ENCODE data around the gene SLC35D1. TPM values are rescaled to one million over a fixed set of nuclear protein-coding genes. Genes with fewer than 3 reads are reported as not detected.
"Not testable (repeated sequence)": the region's sequence is repeated elsewhere in the genome, so short reads cannot be mapped to it uniquely, and the experiment has no call there.

Gene SLC35D1
- total RNA-seq, 1 donor from 2014 or later: 15.5 TPM

DNA sequence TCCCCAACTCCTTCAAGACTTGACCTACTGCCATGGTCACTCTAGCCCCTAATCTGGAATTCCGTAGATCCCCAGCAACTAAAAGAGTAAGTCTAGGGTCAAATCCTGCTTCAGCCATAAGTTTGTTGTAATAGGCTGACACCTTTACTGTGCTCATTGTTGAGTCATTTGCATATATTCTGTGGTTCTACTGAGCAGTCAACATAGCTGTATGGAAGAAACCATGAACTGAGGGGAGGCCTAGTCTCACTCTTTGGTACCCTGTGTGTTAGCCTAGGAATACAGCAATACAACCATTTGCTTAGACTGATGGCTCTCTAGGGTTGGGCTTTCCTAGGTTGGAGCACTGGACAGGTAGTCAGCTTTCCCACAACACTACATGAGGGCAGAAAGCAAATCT lies 23.6 kb upstream of the SLC35D1 start:
- DNase-seq (ENCODE audit: low spot score in 2 of 2, unreplicated experiment in 2 of 2): no peak
- H3K4me1 Mint-ChIP-seq: no peaks in the 10 kb centered on the region
- no peak overlapping the region for H3K27ac Mint-ChIP-seq
- no peaks in the 10 kb centered on the region for H3K36me3 Mint-ChIP-seq
- peaks cover 7% of the 10 kb centered on the region for H3K9me3 Mint-ChIP-seq
- H3K27me3 Mint-ChIP-seq (ENCODE audit: low read depth): peaks cover 5% of the 10 kb centered on the region
- H3K4me3 Mint-ChIP-seq: no peak overlapping the region
- TF ChIP-seq, protein P1, sequence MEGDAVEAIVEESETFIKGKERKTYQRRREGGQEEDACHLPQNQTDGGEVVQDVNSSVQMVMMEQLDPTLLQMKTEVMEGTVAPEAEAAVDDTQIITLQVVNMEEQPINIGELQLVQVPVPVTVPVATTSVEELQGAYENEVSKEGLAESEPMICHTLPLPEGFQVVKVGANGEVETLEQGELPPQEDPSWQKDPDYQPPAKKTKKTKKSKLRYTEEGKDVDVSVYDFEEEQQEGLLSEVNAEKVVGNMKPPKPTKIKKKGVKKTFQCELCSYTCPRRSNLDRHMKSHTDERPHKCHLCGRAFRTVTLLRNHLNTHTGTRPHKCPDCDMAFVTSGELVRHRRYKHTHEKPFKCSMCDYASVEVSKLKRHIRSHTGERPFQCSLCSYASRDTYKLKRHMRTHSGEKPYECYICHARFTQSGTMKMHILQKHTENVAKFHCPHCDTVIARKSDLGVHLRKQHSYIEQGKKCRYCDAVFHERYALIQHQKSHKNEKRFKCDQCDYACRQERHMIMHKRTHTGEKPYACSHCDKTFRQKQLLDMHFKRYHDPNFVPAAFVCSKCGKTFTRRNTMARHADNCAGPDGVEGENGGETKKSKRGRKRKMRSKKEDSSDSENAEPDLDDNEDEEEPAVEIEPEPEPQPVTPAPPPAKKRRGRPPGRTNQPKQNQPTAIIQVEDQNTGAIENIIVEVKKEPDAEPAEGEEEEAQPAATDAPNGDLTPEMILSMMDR (IDR thresholded peaks at IDR 0.05; ENCODE audit: unreplicated experiment): no peak

DNA sequence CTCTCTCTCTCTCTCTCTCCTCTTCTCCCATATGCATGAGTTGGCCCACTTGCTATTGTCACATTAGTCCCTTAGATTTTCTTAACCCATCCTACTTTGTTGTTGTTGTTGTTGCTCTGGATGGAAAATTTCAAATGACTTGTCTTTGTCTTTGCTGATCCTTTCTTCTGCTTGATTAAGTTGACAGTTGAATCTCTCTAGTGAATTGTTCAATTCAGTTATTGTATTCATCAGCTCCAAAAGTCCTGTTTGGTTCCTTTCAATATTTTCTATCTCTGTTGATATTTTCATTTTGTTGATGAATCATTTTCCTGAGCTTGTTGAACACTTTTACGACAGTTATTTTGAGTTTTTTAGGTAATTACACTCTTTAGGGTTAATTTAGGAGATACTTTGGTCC lies 18.8 kb upstream of the SLC35D1 start:
- Mint-ChIP-seq H3K4me1 (no peaks in the 10 kb centered on the region), H3K27ac (no peak overlapping the region), H3K36me3 (peaks cover 3% of the 10 kb centered on the region), H3K9me3 (peaks cover 18% of the 10 kb centered on the region), H3K27me3 (ENCODE audit: low read depth) (peaks cover 6% of the 10 kb centered on the region), H3K4me3 (no peak overlapping the region)
- no peak for DNase-seq (ENCODE audit: low spot score in 2 of 2, unreplicated experiment in 2 of 2)
- TF ChIP-seq, protein P1 (IDR thresholded peaks at IDR 0.05; ENCODE audit: unreplicated experiment): no peak

DNA sequence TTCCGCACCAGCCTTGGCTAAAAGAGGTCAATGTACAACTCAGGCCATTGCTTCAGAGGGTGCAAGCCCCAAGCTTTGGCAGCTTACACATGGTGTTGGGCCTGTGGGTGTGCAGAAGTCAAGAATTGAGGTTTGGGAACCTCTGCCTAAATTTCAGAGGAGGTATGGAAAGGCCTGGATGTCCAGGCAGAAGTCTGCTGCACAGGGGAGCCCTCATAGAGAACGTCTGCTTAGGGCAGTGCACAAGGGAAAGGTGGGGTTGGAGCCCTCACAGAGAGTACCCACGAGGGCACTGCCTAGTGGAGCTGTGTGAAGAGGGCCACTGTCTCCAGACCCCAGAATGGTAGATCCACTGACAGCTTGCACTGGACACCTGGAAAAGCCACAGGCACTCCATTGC lies 13.7 kb upstream of the SLC35D1 start:
- H3K4me3 Mint-ChIP-seq; H3K27ac Mint-ChIP-seq; H3K36me3 Mint-ChIP-seq; DNase-seq (ENCODE audit: low spot score in 2 of 2, unreplicated experiment in 2 of 2); H3K4me1 Mint-ChIP-seq; H3K27me3 Mint-ChIP-seq (ENCODE audit: low read depth): not testable (repeated sequence)
- H3K9me3 Mint-ChIP-seq: peaks cover 23% of the 10 kb centered on the region

DNA sequence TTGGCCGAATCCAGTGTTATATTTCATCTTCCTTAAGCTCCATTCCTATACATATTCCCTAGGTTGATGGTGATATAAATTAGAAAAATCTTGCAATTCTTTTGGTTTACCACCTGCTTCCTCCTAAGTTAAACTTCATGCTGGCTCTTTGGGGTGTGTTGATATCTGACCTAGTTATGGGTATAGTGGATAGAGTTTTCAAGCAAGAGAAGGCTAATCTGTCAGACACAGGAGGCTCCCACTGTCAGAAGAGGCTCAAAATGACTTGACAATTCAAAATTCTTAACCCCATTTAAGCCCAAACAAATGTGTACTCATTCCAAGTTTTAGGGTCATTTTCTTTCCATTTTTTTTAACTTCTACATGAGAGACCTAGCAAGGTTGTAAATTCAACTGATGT lies 8.5 kb upstream of the SLC35D1 start:
- Mint-ChIP-seq H3K4me1 (no peaks in the 10 kb centered on the region), H3K9me3 (peaks cover 8% of the 10 kb centered on the region), H3K27me3 (ENCODE audit: low read depth) (peaks cover 2% of the 10 kb centered on the region), H3K36me3 (peaks cover 3% of the 10 kb centered on the region), H3K27ac (no peak overlapping the region), H3K4me3 (no peak overlapping the region)
- TF ChIP-seq, protein P1 (IDR thresholded peaks at IDR 0.05; ENCODE audit: unreplicated experiment): no peak
- DNase-seq (ENCODE audit: low spot score in 2 of 2, unreplicated experiment in 2 of 2): no peak

DNA sequence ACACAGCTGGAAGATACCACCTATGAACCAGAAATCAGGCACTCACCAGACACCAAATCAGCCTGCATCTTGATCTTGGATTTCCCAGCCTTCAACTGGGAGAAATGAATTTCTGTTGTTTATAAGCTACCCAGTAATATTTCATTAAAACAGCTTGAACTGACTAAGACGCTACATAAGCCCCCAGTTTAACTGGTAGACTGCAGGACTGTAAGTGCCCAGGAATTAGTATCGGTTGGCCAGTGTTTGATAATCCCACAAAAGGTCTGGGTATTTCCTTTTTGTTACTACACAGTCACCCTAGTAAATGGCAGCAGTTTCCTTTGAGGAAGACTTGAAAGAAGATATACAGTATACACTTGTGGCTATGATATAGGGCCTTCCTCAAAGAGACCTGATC lies 7.3 kb upstream of the SLC35D1 start:
- Mint-ChIP-seq H3K27ac (no peak overlapping the region), H3K4me1 (no peaks in the 10 kb centered on the region), H3K4me3 (no peak overlapping the region), H3K9me3 (no peaks in the 10 kb centered on the region), H3K36me3 (no peaks in the 10 kb centered on the region), H3K27me3 (ENCODE audit: low read depth) (peaks cover 2% of the 10 kb centered on the region)
- TF ChIP-seq, protein P1 (IDR thresholded peaks at IDR 0.05; ENCODE audit: unreplicated experiment): no peak
- DNase-seq (ENCODE audit: low spot score in 2 of 2, unreplicated experiment in 2 of 2): no peak

DNA sequence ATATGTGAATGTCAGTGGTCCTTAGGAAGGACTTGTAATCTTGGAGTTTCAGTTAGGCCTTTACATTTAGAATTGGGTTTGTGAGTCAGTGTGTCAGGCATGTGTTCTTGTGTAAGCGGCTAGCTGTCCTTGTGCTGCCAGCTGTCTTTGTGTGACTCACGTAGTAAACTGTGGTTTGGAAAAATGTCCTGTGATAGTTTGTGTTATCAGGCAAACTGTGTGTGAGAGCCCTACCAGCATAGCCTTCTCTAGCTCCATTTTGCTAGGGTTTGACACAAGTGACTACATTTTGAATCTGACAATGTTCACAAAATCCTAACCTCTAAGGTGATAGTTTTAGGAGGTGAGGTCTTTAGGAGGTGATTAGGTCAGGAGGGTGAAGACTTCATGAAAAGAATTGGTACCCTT lies 6.9 kb upstream of the SLC35D1 start:
- TF ChIP-seq, protein P1 (IDR thresholded peaks at IDR 0.05; ENCODE audit: unreplicated experiment): no peak
- H3K27me3 Mint-ChIP-seq (ENCODE audit: low read depth): peaks cover 2% of the 10 kb centered on the region
- H3K36me3 Mint-ChIP-seq: no peaks in the 10 kb centered on the region
- no peak overlapping the region for H3K4me3 Mint-ChIP-seq
- no peaks in the 10 kb centered on the region for H3K9me3 Mint-ChIP-seq
- no peak overlapping the region for H3K27ac Mint-ChIP-seq
- no peaks in the 10 kb centered on the region for H3K4me1 Mint-ChIP-seq
- DNase-seq (ENCODE audit: low spot score in 2 of 2, unreplicated experiment in 2 of 2): no peak

Measured in mesothelial cell of epicardium (in vitro differentiated cells).